OCI-LY7 (cell line): Measurements from ENCODE around the gene SNX32.

Source experiments
- EZH2phosphoT487 ChIP-seq: fragments of 200-600 bp; sonication (generic); IDR thresholded peaks from 2 replicates; pipeline ENCODE4 v1.6.1; 2018; ENCODE audit warnings: low read depth, borderline replicate concordance, mild to moderate bottlenecking, mixed run types, antibody characterized with exemption, low read length, moderate library complexity, mixed read lengths
- TF ChIP-seq, protein P1 (sequence below): fragments of 200-600 bp; sonication (generic); conservative IDR thresholded peaks from 2 replicates; pipeline ENCODE4 v1.5.1; 2014; ENCODE audit warnings: mild to moderate bottlenecking, antibody characterized with exemption, low read length, moderate library complexity, mixed read lengths

DNA sequence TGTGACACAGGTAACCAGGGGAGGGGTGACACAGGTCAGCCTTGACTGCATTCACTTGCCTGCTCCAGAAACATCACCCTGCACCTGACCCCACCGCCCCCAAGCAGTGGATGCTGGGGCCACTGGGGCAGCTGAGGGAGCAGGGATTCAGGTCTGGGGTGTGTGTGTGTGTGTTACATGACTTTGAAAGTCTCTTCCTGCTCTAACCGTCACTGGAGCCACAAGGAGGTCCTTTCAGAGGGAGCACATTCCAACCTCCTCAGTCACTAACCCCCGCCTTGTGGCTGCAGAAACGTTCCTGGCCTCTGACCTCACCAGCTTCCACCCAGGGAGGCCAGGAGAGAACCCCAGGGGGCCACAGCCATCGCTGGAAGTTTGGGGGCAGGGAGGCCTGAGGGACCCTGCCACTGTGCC lies 69.3 kb downstream of the SNX32 start:
- TF ChIP-seq, protein P1, sequence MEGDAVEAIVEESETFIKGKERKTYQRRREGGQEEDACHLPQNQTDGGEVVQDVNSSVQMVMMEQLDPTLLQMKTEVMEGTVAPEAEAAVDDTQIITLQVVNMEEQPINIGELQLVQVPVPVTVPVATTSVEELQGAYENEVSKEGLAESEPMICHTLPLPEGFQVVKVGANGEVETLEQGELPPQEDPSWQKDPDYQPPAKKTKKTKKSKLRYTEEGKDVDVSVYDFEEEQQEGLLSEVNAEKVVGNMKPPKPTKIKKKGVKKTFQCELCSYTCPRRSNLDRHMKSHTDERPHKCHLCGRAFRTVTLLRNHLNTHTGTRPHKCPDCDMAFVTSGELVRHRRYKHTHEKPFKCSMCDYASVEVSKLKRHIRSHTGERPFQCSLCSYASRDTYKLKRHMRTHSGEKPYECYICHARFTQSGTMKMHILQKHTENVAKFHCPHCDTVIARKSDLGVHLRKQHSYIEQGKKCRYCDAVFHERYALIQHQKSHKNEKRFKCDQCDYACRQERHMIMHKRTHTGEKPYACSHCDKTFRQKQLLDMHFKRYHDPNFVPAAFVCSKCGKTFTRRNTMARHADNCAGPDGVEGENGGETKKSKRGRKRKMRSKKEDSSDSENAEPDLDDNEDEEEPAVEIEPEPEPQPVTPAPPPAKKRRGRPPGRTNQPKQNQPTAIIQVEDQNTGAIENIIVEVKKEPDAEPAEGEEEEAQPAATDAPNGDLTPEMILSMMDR, result no peak
- no peak for TF ChIP-seq EZH2phosphoT487
